Activated effector memory CD4-positive, alpha-beta T cell treated with Interleukin-2 at 50 U/mL for 16 hours (primary cell): ENCODE results near the gene OR4D1.

ENCODE experiments used
- DNase-seq: peaks from one replicate; pipeline ENCODE4 v3.0.0-alpha.2; 2020

OR4D1 gene

DNA sequence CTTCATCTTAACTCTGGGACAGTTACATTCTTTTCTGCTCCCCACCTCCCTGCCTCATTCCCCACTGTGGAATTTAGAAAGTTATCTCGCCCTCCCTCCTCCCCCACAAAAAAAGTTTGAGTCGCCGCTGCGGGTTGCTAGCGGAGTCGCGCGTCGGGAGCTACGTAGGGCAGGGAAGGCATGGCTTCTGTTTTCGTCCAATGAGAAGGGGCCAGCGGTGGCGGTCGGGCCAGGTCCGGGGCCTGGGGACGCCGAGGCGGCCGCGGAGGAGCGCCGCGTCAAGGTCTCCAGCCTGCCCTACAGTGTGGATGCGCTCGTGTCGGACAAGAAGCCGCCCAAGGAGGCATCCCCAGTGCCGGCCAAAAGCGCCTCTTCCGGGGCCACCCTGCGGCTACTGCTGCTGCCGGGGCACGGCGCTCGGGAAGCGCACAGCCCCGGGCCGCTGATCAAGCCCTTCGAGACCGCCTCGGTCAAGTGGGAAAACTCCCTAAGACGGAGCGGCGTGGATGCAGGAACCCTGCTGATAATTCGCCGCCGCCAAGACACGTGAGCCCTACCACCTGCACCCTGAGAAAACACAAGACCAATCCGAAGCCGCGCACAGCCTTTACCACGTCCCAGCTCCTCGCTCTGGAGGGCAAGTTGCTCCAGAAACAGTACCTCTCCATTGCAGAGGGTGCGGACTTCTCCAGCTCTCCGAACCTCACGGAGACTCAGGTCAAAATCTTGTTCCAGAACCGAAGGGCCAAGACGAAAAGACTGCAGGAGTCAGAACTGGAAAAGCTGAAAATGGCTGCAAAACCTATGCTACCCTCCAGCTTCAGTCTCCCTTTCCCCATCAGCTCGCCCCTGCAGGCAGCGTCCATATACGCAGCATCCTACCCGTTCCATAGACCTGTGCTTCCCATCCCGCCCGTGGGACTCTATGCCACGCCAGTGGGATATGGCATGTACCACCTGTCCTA, 8.9 kb downstream of the OR4D1 start:
- DNase-seq, result peak; percentile 45

DNA sequence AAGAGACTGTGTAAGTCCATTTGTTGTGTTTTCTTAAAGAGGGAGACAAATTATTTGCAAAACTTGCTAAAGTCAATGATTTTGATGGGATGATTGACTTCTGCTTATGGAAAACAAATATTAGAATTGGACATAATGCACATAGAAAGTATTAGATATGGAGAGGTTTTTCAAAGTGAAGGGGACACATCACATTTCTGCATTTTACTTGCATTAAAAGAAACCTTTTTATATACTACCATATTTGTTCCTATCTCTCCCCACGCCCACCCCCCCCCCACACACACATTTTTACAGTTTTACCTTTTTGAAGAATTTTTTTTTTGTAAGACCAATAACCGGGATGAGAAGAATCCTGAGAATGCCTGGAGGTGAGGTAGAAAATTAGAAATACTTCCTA, 10.0 kb downstream of the OR4D1 start:
- DNase-seq, result no peak

DNA sequence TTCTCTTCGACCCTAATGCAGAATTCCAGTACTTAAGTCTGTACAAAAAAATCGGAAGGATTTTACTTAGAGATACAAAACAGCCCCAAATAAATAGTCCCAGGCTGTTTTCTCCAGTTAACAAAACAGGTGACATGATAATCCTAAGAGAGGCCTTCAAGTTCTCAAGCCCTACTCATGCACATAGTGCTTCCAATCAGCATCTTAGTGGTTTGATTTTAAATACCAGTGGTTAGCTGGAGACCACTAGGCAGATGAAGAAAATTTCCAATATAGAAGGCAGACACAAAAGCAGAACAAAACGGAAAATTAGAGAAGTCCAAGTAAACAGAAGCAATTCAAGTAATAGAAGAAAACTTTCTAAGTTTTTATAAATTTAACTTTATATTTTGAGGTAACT, 13.4 kb downstream of the OR4D1 start:
- DNase-seq, result no peak

DNA sequence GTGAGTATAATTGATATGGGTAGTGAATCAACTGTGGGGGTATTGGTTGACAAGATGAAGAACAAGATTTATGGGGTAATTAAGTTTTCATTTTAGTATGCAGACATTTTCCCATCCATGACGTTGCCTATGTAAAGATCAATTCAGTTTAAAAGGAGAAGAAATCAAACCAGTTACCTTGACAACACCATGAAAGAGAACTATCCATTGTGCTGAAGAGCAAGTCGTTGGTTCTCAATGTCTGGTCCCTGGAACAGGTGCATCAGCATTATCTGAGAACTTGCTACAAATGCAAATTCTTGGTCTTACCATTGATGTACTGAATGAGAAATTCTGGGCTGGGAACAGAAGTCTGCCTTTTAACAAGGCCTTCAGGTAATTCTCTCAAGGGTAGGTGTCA, 17.8 kb downstream of the OR4D1 start:
- DNase-seq, result no peak

DNA sequence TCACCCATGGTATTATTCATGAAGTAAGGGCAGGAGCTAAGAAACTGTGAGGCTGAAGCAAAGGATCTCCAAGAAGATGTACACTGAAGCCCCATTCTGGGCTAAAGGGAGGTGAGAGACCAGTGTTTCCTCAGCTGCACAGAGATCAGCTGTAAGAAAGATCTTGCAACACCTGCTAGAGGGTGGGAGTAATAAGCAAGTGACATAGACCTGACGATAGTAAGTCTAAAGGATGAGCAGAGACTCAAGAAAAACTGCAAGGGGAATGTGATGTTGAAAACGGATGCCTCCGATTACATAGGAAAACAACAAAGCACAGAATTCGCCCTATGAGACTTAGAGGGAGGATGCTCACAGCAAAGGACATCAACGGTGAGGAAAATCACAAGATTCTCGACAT, 18.5 kb downstream of the OR4D1 start, which contains the start of gene OR4D2:
Gene OR4D2, plus strand, starts transcription at position 301 of the 400 bp plus-strand sequence. CDS start 2,674 bp downstream, outside the sequence.
- no peak for DNase-seq

DNA sequence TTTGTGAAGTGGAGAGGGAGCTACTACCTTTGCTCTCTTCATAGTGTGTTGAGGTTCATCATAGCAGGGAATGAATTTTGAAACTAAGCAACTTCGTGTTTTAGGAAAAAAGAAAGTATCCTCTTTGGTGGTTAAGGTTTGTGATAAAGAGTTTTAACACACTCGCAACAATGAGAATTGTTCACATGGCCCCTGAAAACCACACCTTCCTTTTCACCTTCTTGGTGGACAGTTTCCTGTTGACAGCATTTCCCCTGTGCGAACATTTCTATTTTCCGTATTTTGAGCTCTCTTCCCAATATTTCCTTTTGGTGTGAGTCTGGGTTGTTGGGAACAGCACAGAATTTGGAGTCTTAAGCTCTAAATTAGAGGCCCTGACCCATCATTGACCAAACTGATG, 22.4 kb downstream of the OR4D1 start:
- DNase-seq, result no peak

DNA sequence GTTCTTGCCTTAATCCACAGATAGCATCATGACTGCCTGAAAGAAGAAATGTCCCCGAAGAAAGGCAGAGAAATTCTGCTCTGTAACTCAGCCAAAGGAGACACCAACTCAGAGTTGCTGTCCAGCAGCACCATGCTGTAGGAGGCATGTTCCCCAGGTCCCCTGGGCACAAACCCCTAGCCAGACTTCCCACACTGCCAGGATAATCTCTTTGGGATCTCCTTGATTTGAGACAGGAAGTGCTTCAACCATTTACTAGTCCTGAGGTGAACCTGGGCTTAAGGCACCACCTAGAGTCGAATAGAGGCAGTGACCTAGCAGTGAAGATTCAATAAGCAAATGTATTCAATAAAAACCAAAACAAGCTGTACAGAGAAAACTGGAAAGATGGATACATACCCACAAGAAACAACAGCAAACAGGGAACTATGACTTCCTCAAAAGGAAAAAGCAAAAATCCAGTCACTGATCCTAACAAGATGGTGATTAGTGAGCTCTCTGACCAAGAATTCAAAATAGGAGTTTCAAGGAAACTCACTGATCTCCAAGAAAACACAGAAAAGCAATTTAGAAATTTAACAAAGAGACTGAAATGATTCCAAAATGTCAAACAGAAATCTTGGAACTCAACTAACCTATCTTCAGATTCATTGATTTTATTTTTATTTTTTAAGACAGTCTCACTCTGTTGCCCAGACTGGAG, 24.3 kb downstream of the OR4D1 start:
- DNase-seq, result peak; percentile 44

DNA sequence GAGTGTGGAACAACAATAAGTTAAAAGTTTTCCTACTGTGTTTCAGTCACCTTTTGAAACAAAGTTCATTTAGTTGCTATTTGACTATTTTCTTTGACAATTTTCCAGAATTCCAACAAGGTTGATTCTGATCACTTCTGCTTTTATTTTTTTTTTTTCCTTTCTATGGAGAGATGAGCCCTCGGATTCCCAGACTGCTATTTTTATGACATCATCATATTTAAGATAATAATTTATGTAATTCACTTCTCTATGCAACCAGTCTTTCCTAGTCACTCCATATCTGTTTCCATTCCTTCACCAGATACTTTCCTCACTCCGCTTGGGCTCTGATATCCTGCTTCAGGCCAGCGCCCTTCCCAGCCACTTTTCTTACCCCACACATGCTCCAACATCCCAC, 26.7 kb downstream of the OR4D1 start:
- no peak for DNase-seq

DNA sequence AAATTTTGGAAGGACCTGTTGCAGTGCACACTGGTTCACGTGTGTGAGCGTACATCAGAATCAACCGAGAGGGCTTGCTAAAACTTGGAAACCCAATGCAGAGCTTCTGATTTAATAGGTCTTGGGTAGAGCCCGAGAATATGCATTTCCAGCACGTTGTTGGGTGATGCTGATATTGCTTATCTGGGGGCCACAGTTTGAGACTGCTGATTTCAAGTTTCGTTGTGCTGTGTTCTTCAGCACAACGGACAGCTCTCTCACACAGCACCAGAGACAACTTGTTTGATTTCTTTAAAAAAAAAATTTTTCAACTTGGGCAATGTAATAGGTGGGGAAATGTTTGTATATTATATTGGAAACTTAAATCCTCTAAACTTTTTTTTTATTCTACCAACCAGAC, 28.0 kb downstream of the OR4D1 start:
- no peak for DNase-seq

DNA sequence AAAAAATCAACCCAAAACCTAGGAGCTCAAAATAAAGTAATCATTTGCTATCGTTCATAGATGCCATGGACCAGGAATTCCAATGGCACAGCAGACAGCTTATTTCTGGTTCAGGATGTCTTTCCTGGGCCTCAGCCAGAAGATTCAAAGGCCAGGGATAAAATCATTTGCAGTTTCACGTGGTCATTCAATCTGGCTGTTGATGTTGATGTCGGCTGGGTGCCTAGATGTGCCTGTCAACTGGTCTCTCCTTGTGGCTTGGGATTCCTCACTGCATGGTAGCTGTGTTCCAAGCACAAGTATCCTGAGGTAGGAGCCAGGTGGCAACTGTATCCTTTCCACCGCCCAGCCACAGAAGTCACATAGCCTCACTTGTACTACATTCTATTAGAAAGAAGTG, 33.6 kb downstream of the OR4D1 start:
- no peak for DNase-seq

DNA sequence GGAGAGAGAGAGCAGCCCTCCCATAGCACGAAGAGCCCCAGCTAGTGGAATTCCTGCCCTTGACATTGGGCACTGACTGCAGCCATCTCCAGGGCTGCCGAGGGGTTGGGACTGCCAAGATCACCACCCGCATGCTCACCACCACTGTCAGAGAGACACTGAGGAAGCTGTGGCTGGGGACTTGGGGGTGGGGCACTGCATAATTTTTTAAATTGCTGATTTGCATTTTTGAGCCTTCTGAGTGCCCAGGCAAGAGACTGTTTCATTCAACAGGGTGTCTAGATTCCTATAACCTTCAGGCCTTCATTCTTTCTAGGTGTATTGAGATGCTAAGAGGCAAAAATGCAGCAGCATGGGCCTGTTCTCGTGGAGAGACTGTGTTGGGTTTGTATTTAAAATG, 35.3 kb downstream of the OR4D1 start:
- DNase-seq, result no peak

DNA sequence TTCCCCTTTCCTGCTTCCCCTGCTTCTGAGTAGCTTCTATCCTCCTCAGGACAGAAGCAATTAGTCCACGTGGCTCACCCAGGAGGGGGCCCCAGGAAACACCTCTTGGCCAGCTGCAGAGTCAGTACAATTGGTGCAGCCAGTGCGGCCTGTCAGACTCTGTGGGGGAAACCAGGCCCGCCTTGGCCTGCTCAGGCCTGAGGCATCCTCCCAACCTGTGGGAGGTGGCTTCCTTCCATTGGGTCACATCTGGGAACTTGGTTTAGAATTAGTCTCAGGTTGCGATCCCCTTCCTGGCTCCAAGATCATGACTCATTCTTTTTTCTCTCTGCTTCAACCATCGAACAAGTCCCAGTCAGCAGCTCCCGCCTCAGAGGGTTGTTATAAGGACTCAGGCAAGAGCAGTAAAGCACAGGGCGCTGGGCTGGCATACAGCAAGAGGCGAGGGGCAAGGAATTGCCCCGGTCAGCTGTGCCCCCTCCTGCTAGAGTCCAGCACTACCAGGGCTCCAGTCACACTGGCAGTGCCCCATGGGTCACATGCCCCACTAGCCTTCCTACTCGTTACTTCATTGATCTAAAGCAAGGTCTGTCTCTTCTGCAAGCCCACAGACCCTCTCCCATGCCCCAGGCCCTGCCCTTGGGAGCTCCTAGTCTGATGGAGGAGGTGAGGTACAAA, 36.3 kb downstream of the OR4D1 start:
- no peak for DNase-seq

DNA sequence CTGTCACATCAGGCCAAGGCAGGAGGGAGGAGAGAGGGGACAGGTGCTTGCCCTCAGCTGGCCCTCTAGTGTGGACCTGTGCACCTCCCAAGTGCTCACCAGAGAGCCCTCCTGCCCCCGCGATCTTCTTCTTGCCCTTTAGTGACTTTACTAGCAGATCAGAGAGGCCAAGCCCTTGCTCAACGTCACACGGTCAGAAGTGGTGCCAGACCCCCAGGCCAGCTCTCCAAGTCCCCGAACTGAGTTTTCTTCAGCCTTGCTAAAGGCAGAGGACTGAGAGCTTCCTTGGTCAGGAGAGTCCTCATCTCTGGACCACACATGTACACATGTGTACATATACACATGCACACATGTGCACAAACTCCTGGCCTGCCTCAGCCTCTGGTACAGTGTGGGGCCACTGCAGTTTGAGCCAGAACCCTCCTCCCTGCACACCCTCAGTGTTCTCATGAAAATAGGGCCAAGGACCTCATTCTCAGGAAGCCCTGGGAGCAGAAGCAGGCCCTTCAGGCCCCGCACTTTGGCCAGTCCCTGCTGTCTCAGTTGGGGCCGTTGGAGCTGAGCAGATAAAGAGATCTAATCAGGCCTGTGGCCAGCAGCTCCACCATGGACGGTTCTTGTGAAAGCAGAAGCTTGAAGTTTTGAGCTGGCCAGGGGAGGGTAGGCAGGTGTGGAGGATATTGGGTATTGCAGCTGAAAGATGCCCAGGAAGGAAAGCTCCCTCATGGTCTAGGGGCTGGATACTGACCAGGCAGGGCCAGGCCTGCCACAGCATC, 37.0 kb downstream of the OR4D1 start:
- no peak for DNase-seq

DNA sequence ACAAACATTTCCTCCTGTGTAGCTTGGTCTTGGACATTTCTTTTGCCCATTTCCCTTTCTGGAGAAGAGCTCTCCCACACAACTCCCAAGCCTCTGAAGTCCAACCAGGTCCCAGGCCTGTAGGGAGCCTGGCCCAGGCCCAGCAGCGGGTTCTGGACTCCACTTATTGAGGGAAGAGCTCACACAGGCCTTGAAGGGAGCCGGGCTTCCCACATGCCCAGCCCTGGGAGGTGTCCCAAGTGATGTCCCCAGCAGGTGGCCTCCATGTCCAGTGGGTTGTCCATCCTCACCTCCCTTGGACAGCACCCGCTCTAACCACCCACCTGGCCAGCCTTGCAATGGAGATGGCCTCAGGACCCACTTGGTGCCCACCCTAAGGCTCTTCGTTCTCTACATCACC, 38.4 kb downstream of the OR4D1 start:
- no peak for DNase-seq

DNA sequence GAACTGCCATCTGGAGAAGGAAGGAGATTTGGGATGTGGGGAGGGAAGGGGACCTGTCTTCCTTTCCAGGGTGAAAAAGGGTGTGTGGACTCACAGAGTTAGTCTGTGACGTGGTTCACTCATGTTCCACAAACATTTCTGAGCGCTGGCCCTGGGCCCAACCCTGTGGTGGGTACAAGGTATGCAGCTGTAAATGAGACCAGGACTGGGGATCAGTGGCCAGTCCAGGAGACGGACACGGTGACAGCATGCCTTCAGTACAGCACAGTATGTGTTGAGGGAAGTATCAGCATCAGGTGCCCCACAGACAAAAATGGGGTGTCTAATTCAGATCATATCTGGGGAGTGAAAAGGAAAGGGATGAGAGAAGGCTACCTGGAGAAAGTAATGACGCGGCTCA, 38.9 kb downstream of the OR4D1 start:
- DNase-seq, result no peak

DNA sequence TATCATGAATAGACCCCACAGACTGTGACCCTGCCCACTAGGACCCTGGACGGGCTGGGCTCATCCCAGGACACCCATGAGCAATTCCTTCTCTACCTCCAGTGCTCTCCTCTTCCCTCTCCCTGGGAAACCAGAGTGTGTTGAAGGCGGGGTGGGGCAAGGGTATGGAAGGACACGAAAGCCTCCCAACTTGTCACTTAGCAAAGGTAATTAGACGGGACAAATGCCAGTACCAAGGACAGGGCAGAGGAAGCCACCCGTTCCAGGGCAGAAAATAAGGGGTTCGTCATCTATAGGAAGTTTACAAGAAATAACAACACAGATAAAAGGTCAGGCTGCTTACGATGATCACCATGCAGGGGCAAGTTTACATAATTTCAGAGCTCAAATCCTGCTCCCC, 39.5 kb downstream of the OR4D1 start:
- no peak for DNase-seq

DNA sequence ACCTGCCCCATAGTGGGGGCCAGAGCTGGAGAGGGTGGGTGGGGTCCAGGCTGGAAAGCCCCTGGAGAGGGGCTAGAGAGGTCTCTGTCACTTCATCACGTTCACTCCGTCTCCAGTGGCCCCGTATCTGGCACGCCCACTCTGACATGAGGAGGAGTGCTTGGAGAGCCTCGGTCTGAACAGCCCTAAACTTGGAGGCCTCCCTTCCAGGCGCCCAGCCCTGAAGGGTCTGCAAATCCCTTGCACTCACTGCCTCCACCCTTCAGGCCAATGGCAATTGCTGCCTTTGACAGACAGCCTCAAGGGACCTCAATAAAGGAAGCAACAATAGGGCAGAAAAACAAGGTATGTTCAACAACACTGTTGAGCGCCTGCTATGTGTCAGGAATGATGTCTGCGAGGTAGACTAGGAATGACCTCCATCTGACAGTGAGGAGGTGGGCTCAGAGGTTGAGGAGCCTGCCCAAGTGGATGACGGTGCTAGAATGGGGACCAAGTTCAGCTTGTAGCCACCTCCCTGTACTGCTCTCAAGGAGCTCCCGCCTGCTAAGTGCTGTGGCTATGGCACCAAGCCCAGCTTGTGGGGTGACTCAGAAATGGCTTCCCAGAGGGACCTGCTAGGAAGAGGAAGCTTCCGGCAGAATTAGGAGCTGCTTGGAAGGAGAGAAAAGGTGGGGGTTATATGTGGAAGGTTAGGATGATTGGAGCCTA, 41.4 kb downstream of the OR4D1 start:
- DNase-seq, result no peak

DNA sequence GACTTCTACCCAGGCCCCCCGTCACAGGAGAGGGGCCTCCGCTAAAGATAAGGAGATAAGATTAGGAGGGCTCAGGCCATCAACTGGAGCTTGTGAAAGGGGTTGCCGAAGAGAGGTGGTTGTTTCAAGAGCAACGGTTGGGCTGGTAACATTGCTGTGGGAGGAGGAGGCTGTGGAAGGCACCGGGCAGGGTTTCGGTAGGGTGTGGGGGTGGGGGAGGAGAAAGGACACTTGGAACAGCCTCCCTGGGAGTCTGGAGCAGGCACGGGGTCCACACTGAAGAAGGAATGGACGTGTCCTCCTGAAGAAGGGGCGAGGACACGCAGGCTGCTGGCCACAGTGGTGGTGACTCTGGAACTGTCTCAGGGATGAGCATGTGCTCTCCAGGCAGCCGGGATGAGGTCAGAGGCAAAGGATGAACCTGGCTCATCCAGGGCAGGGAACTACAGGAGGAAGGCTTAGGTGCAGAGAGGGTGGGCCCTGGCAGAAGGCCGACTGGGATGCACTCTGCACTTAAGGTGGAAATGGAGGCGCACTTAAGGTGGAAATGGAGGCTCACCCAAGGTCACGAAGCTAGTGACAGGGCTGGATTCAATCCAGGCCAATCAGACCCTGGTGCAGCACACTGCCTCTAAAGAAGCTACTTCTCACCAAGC, 43.2 kb downstream of the OR4D1 start:
- DNase-seq, result no peak

DNA sequence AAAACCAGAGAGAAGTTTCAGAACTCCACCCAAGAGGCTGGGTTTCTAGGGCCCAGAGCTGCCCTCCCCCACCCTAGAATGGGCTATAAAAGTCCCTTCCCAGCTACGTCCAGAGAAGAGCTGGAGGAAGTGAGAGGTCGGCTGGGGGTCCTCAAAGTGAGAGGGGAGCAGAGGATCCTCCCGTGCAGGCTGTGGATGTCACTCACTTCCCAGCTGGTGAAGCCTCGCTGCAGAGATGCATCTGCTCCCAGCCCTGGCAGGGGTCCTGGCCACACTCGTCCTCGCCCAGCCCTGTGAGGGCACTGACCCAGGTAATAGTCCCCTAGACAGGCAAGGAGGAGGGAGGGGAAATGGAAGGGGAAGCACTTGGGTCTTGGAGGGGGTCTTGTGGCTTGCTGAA, 44.4 kb downstream of the OR4D1 start, which contains the start of gene EPX:
Gene EPX, plus strand, starts transcription at position 115 of the 400 bp plus-strand sequence. Its CDS starts 121 bp downstream, at position 236.
- DNase-seq, result no peak

DNA sequence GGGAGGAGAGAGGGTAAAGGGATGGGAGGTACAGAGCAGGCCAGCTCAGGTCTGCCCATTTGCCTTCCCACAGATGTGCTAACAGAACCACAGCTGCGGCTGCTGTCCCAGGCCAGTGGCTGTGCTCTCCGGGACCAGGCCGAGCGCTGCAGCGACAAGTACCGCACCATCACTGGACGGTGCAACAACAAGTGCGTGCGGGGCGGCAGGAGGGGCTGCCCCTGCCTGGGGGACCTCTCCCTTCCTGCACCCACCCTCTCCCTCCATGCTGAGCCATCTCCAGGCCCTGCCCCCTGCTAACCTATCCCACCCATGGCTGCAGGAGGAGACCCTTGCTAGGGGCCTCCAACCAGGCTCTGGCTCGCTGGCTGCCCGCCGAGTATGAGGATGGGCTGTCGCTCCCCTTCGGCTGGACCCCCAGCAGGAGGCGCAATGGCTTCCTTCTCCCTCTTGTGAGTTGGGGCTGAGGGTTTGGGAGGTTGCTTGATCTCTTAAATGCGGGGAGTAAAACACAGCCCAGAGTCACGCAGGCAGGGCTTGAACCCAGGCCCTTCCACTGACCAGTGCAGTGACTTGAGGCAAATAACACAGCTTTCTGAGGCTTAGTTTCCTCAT, 45.6 kb downstream of the OR4D1 start:
- DNase-seq, result no peak
